Fibroblast of the aortic adventitia (primary cell): ENCODE measurements around the gene TBCB. TPM values are rescaled to one million over a fixed set of nuclear protein-coding genes. Genes with fewer than 3 reads are reported as not detected.

ENCODE experiments used
- DNase-seq: peaks from one replicate; pipeline ENCODE4 v3.0.0-alpha.2; 2010; ENCODE audit warnings: low read depth
- H3K4me3 ChIP-seq: 2 replicates; pipeline ENCODE4 v1.5.1; 2011; ENCODE audit warnings: low read depth, mild to moderate bottlenecking, control low read depth, low read length, moderate library complexity
- total RNA-seq: library from RNA; depleted of rRNA; stranded (reverse); fragments of >200 nt; gene quantifications from 2 replicates; pipeline ENCODE4 v1.2.3, GENCODE V29; 2012; ENCODE audit warnings: low replicate concordance
- TF ChIP-seq, protein P1 (sequence below): IDR thresholded peaks from 2 replicates; pipeline ENCODE4 v1.5.1; 2011; ENCODE audit warnings: mild to moderate bottlenecking, low read length, control low read depth, inconsistent platforms; ENCODE audit not compliant: insufficient read depth

TBCB gene
- total RNA-seq, 1 donor: 164 TPM

DNA sequence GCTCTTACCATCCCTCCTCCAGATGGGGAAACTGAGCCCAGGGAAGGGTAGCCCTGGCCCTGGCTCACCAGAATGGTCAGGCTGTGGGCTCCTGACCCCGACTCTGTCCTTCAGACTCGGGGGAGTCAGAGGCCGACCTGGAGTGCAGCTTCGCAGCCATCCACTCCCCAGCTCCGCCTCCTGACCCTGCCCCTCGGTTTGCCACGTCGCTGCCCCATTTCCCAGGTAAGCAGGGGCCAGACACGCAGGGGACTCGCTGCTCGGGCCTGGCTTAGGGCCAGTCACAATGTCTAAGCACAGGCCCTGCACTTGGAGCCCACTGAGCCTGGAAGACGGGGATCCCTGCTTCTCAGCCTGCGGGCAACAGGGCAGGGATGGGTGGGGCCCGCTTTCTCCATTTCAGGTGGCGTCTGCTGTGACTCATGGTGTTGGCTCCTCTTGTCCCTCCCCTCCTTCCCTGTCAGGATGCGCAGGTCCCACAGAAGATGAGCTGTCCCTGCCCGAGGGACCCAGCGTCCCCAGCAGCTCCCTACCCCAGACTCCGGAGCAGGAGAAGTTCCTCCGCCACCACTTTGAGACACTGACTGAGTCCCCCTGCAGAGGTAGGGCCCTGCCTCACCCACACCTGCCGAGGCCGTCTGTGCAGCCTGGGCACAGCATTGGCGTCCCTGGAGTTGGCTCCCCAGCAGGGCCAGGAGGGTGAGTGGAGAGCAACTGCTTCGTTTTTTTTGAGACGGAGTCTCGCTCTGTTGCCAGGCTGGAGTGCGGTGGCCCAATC lies 13.5 kb upstream of the TBCB start:
- no peak for DNase-seq
- H3K4me3 ChIP-seq: no peak overlapping the region
- TF ChIP-seq, protein P1, sequence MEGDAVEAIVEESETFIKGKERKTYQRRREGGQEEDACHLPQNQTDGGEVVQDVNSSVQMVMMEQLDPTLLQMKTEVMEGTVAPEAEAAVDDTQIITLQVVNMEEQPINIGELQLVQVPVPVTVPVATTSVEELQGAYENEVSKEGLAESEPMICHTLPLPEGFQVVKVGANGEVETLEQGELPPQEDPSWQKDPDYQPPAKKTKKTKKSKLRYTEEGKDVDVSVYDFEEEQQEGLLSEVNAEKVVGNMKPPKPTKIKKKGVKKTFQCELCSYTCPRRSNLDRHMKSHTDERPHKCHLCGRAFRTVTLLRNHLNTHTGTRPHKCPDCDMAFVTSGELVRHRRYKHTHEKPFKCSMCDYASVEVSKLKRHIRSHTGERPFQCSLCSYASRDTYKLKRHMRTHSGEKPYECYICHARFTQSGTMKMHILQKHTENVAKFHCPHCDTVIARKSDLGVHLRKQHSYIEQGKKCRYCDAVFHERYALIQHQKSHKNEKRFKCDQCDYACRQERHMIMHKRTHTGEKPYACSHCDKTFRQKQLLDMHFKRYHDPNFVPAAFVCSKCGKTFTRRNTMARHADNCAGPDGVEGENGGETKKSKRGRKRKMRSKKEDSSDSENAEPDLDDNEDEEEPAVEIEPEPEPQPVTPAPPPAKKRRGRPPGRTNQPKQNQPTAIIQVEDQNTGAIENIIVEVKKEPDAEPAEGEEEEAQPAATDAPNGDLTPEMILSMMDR: no peak

DNA sequence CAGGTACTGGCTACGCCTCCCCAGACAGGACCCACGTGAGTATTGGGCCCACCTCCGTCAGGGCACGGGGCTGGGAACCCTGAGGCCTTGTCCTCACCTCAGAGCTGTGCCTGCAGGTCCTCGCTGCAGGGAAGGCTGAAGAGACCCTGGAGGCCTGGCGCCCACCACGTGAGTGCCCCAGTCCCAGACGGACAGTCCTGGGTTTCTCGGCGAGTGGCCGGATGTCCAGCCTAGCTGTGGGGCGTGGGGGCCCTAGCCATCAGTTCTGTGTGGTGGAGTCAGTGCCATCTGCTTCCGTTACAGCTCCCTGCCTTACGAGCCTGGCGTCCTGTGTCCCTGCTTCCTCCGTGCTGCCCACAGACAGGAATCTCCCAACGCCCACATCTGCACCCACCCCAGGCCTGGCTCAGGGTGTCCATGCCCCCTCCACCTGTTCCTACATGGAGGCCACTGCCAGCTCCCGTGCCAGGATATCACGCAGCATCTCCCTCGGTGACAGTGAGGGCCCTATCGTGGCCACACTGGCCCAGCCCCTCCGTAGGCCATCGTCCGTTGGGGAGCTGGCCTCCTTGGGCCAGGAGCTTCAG lies 12.1 kb upstream of the TBCB start:
- H3K4me3 ChIP-seq: no peak overlapping the region
- no peak for DNase-seq
- TF ChIP-seq, protein P1: no peak

DNA sequence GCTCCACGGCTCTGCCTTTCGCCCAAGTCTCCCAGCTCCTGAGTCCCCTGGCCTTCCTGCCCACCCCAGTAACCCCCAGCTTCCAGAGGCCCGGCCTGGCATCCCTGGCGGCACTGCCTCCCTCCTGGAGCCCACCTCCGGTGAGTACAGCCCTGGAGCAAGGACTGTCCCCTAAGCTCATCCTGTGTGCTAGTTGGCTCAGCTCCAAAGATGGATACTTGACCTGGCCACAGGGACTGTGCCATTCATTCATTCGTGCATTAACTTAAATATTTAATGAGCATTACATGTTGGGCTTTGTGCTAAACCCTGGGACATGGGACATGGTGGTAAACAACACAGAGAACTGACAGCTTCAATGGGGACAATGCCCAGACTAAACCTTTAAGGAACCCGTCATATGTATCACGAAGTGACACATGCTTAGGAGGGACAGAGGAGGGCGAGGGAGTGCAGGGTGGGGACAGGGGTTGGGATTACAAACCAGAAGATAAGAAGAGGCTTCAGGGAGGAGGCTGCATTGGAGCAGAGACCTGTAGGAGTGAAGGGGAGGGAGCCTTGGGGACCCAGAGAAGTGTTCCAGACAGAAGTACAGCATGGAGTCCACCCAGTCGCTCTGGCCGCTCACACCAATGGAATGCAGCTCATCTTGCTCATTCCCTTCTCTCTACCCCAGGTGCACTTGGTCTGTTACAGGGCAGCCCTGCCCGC lies 11.3 kb upstream of the TBCB start:
- DNase-seq: no peak
- H3K4me3 ChIP-seq: no peak overlapping the region
- TF ChIP-seq, protein P1: no peak

DNA sequence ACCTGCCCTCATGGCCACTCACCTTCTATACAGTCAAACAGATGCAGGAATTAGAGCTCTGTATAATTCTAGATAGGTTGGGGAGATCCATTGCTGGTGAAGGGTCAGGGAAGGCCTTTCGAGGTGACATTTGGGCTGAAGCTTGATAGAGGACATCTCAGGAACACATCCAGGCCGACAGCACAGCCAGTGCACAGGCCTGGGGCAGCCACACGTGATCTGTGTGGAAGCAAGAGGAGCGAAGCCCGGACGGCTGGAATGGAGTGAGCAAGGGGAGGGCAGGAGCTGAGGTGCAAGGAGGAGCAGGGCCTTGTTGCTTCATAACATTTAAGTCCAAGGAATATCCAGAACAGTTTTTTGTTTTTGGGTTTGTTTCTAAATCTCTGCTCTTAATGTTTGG lies 8.8 kb upstream of the TBCB start:
- TF ChIP-seq, protein P1: no peak

DNA sequence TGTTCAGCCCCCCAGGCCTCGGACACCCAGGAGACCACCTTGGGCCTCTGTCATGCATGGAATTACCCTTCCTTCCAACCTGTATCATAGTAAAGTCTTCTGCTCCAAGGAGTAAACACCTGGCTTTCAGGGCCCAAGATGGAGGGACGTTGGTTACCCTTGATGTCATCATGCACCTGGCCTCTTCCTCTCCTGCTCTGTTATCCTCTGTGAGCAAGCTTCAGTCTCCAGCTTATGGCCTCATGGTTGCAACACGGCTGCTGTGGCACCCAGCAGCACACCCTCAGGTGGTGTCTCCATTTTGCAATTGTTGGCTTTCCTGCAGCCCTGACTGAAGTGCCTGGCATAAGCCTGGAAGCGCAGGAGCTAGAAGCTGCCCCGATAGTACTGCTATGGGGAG lies 8.3 kb upstream of the TBCB start:
- TF ChIP-seq, protein P1: no peak
- H3K4me3 ChIP-seq: no peak overlapping the region
- DNase-seq: no peak

More for the DNA sequence above, 8.8 kb upstream of the TBCB start:
- no peak overlapping the region for H3K4me3 ChIP-seq
- no peak for DNase-seq

DNA sequence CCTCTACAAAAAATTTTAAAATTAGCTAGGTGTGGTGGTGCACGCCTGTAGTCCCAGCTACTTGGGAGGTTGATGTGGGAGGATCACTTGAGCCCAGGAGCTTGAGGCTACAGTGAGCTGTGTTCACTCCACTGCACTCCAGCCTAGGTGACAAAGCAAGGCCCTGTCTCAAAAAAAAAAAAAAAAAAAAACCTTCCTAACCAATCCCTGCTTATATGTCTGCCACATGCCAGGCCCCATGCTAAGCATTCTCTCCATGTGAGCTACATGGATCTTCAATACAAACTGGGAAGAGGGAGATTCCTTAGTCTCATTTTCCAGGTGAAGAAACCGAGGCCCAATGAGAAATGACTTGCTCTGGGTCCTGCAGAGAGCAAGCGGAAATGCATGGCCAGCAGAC lies 6.6 kb upstream of the TBCB start:
- DNase-seq: no peak
- TF ChIP-seq, protein P1: no peak
- H3K4me3 ChIP-seq: no peak overlapping the region
